ENCODE data around the gene RAB31.

RAB31 gene

DNA sequence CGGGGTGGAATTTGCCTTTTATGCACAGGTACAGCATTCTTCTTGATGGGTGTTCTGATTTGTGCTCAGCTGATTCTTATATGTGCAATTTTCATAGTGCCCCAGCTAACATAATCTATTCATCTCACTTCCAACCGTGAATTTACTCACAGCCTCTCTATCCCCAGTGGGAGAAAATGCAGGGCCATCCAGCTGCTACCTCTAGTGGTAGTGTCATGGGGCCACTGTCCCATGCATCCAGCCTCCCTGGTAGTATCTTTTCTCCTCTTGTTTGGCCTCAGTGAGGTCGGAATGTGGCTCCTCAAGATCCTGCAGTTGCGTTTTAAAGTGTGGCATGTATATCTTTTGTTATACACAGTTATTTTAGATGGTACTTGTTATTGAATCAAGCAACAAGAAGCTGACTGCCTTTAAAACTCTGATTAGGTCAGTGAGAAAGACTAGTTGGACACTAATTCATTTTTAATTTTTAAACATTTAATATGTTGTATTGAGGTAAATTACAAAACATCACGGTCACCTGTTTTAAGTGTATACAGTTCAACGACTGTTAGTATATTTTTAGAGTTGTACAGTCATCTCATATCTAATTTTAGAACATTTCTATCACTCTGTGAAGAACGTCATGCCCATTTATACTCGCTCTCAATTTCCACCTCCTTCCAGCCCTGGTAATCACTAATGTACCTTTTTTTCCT lies 109.8 kb downstream of the RAB31 start:
- TF ChIP-seq, protein P1, sequence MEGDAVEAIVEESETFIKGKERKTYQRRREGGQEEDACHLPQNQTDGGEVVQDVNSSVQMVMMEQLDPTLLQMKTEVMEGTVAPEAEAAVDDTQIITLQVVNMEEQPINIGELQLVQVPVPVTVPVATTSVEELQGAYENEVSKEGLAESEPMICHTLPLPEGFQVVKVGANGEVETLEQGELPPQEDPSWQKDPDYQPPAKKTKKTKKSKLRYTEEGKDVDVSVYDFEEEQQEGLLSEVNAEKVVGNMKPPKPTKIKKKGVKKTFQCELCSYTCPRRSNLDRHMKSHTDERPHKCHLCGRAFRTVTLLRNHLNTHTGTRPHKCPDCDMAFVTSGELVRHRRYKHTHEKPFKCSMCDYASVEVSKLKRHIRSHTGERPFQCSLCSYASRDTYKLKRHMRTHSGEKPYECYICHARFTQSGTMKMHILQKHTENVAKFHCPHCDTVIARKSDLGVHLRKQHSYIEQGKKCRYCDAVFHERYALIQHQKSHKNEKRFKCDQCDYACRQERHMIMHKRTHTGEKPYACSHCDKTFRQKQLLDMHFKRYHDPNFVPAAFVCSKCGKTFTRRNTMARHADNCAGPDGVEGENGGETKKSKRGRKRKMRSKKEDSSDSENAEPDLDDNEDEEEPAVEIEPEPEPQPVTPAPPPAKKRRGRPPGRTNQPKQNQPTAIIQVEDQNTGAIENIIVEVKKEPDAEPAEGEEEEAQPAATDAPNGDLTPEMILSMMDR (IDR thresholded peaks at IDR 0.05): no peak

DNA sequence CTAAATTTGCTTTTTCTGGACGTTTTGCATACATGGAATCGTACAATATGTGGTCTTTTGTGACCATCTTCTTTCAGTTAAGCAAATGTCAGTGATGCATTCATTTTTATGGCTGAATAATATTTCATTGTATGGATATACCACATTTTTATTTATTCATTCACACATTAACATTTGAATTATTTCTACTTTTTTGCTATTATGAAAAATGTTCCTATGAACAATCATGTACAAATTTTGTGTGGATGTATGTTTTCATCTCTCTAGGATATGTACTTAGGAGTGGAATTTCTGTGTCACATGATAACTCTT lies 110.3 kb downstream of the RAB31 start:
- TF ChIP-seq, protein P1 (IDR thresholded peaks at IDR 0.05): no peak

DNA sequence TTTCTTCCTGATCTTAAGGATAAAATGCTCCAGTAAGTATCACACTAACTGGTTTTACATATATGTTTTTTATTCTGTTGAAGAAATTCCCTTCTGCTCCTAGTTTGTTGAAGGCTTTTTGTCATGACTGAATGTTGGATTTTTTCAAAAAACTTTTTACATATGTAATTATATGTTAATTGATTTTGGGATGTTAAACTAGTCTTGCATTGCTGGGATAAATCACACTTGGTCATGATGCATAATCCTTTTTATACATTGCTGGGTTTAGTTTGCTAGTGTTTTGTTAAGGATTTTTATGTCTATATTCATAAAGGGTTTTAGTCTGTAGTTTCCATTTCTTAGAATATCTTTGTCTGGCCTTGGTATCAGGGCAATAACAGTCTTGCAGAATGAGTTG lies 112.0 kb downstream of the RAB31 start:
- TF ChIP-seq, protein P1 (IDR thresholded peaks at IDR 0.05): no peak

DNA sequence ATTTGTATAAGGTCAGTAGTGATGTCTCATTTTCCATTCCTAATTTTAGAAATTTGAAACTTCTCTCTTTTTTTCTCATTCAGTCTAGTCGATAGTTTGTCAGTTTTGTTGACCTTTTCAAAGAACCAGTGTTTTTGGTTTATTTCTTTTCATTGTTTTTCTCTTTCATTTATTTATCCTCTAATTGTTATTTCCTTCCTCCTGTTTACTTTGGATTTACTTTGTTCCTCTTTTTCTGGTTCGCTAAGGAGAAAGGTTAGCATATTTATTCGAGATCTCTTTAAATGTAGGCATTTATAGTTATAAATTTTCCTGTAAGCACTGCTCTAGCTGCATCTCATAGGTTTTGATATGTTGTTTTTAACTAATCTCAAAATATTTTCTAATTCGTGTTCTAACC lies 112.6 kb downstream of the RAB31 start:
- TF ChIP-seq, protein P1 (IDR thresholded peaks at IDR 0.05): no peak

DNA sequence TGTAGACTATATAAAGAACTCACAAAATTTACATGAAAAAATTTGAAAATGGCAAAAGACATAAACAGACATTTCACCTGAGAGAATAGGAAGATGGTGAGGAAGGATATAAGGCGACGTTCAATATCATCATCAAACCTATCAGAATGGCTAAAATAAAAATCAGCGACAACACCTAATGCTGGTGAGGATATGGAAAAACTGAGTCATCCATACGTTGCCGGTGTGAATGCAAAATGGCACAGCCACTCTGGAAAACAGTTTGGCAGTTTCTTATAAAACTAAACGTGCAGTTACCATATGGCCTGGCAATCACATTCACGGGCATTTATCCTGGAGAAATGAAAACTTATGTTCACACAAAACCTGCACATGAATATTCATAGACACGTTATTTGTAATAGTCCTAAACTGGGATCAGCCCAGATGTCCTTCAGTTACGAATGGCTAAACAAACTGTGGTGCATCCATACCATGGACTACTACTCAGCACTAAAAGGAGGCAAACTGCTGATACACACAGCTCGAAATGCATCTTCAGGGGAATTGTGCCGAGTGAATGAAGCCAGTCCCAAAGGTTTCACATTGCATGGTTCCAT lies 114.6 kb downstream of the RAB31 start:
- TF ChIP-seq, protein P1 (IDR thresholded peaks at IDR 0.05): no peak

DNA sequence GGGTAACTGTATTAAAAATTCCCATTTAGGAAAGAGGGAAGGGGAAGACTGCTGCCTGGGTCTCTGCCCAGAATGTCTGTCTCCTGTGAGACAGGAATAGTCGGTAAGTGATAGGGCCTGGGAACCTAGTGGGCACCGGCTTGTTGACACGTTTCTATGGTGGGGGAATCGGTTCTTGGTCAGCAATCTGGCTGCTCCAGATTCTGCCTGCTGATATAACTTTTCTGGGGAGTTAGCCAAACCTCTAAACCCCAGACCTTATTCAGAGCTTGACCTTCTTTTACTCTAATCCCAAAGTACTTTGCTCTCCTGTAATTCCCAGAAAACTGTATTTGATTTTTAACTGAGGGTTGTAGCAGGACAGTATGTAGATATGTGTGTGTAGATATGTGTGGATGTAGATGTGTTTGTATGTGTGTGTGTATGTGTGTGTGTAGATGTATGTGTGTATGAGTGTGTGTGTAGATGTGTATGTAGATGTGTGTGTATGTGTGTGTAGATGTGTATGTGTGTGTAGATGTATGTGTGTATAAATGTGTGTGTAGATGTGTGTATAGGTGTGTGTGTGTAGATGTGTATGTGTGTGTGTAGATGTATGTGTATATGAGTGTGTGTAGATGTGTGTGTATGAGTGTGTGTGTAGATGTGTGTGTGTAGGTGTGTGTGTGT lies 115.8 kb downstream of the RAB31 start:
- TF ChIP-seq, protein P1 (IDR thresholded peaks at IDR 0.05): no peak

DNA sequence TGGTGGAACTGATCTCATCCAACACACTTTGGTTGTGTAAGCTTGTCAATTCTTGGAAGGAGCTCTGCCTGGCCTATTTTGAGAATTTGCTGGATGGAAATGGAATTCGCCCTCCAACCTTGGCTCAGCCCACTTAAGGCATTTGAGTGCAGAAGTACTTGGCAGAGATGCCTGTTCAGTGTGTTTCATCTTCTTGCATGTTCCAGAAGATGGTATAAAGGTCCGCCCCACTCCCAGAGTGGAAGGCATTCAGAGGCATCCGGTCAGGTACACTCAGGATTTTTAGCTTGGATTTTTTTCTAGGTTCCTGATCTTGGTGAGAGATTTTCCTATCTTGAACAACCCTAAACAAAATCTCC lies 116.4 kb downstream of the RAB31 start:
- TF ChIP-seq, protein P1 (IDR thresholded peaks at IDR 0.05): no peak
